Panc1 (cell line): ENCODE data around the gene GCH1. TPM values are rescaled to one million over a fixed set of nuclear protein-coding genes. Genes with fewer than 3 reads are reported as not detected.

Experiments
- ATAC-seq: fragments of 200-7000 bp; cut with Tn5 transposase; 2 replicates; pipeline ENCODE4 v1.9.1; 2020; ENCODE audit warnings: mild to moderate bottlenecking, moderate library complexity
- BruUV-seq: library from RNA; stranded (reverse); fragments of 400-500 nt; replicated peaks from 2 replicates; lab custom pipeline; 2021; lab: Mats Ljungman, UMichigan
- CTCF ChIA-PET: fragments of 300-600 bp; sonication (Branson Sonifier 250); formaldehyde crosslinking; loops from one replicate; lab custom pipeline; 2022; ENCODE audit warnings: antibody characterized with exemption; lab: Charles Lee
- POLR2A ChIA-PET: fragments of 300-600 bp; sonication (Branson Sonifier 250); formaldehyde crosslinking; loops from one replicate; lab custom pipeline; 2022; ENCODE audit warnings: antibody characterized with exemption; lab: Charles Lee
- DNase-seq: peaks from one replicate; pipeline ENCODE4 v3.0.0-alpha.2; 2010; ENCODE audit warnings: low read depth, low spot score
- H3K27ac ChIP-seq: 2 replicates; pipeline ENCODE4 v1.5.1; 2011; ENCODE audit warnings: mild to moderate bottlenecking, low read length, inconsistent platforms
- H3K27me3 ChIP-seq: fragments of 200-500 bp; sonication (Bioruptor generic); 2 replicates; pipeline ENCODE4 v1.6.0; 2014; ENCODE audit warnings: low read length, inconsistent platforms; ENCODE audit not compliant: control insufficient read depth, insufficient read depth
- H3K36me3 ChIP-seq: fragments of 200-500 bp; sonication (Bioruptor generic); 2 replicates; pipeline ENCODE4 v1.5.1; 2014; ENCODE audit warnings: inconsistent platforms, mild to moderate bottlenecking, low read length, moderate library complexity; ENCODE audit not compliant: control insufficient read depth, insufficient read depth
- H3K4me1 ChIP-seq: 2 replicates; pipeline ENCODE4 v1.5.1; 2011; ENCODE audit warnings: inconsistent platforms, mild to moderate bottlenecking, low read length, moderate library complexity; ENCODE audit not compliant: control insufficient read depth, insufficient read depth
- H3K4me3 ChIP-seq, 2 experiments: 2 replicates each; pipeline ENCODE4 v1.5.1; 2011 to 2012; ENCODE audit warnings: low read depth in 2 of 2, low read length in 2 of 2, mild to moderate bottlenecking in 2 of 2, inconsistent platforms in 1 of 2, moderate library complexity in 1 of 2
- H3K9me3 ChIP-seq: fragments of 200-500 bp; sonication (Bioruptor generic); 2 replicates; pipeline ENCODE4 v1.5.1; 2014; ENCODE audit warnings: low read depth, mild to moderate bottlenecking, inconsistent platforms, low read length, moderate library complexity; ENCODE audit not compliant: control insufficient read depth, insufficient read depth
- CTCF ChIP-seq: fragments of 450-650 bp; IDR thresholded peaks from 2 replicates; pipeline ENCODE4 v1.5.1; 2017; ENCODE audit warnings: mild to moderate bottlenecking
- POLR2AphosphoS5 ChIP-seq: IDR thresholded peaks from 2 replicates; pipeline ENCODE4 v1.6.1; 2012; ENCODE audit warnings: mild to moderate bottlenecking, low read depth, low read length, moderate library complexity
- REST ChIP-seq, 2 experiments: IDR thresholded peaks; 2 replicates each; pipeline ENCODE4 v1.6.1; 2011 to 2012; ENCODE audit warnings: low read depth in 2 of 2, control low read depth in 1 of 2, low read length in 1 of 2, mild to moderate bottlenecking in 1 of 2, moderate library complexity in 1 of 2; ENCODE audit not compliant: insufficient read depth in 1 of 2
- SIN3A ChIP-seq: IDR thresholded peaks from 2 replicates; pipeline ENCODE4 v1.6.1; 2012; ENCODE audit warnings: low read depth, mild to moderate bottlenecking, low read length, moderate library complexity, borderline replicate concordance; ENCODE audit not compliant: insufficient read depth
- TCF7L2 ChIP-seq: IDR thresholded peaks from 2 replicates; pipeline ENCODE4 v1.6.1; 2011; ENCODE audit warnings: mild to moderate bottlenecking, low read depth, low read length, inconsistent platforms
- in situ Hi-C: cut with HindIII; loops from 2 replicates; pipeline ENCODE4 v1.10.0; 2016; ENCODE audit warnings: low sequenced_read_pairs, low pct_unique_long_range_greater_than_20kb
- intact Hi-C: fragments of 100-400 bp; cut with micrococcal nuclease; formaldehyde crosslinking; loops from one replicate; pipeline ENCODE4 v1.10.0; 2022; ENCODE audit not compliant: unreplicated experiment
- total RNA-seq: library from RNA; stranded (reverse); gene quantifications from one replicate; pipeline ENCODE4 v1.2.1, GENCODE V29; 2021; ENCODE audit not compliant: unreplicated experiment

Gene GCH1
- total RNA-seq, 1 experiment from 2014 or later, result 3.6 TPM

GRCh38 chr14:54815515-54815914, 87.1 kb downstream of the GCH1 start:
- Histone ChIP-seq H3K27ac (no peak overlapping the region), H3K27me3 (no peaks in the 10 kb centered on the region), H3K4me1 (no peaks in the 10 kb centered on the region; the same call in 1 of the 2 replicates), H3K4me3 (no peak overlapping the region), H3K36me3 (no peaks in the 10 kb centered on the region), H3K9me3 (no peaks in the 10 kb centered on the region)
- in situ Hi-C loops (no loop called here), intact Hi-C loops (no loop called here)
- DNase-seq (no peak), ATAC-seq (no peak)
- TF ChIP-seq SIN3A (no peak), CTCF (no peak), TCF7L2 (no peak), POLR2AphosphoS5 (no peak), REST (IDR thresholded peaks at IDR 0.05; ENCODE audit: insufficient read depth in 1 of 2, low read depth in 2 of 2, low read length in 1 of 2) (no peak)
- BruUV-seq, result no TSS peak
- CTCF ChIA-PET, result no interaction called here
- POLR2A ChIA-PET, result no interaction called here

- Histone ChIP-seq H3K9me3 (no peaks in the 10 kb centered on the region), H3K4me1 (no peaks in the 10 kb centered on the region; the same call in 1 of the 2 replicates), H3K4me3 (no peak overlapping the region), H3K27ac (no peak overlapping the region), H3K27me3 (no peaks in the 10 kb centered on the region), H3K36me3 (no peaks in the 10 kb centered on the region)
- DNase-seq (no peak), ATAC-seq (no peak)
- ChIA-PET POLR2A (no interaction called here), CTCF (no interaction called here)
- no TSS peak for BruUV-seq
- in situ Hi-C loops, result no loop called here
- TF ChIP-seq TCF7L2 (no peak), CTCF (no peak), REST (IDR thresholded peaks at IDR 0.05; ENCODE audit: insufficient read depth in 1 of 2, low read depth in 2 of 2, low read length in 1 of 2) (no peak), POLR2AphosphoS5 (no peak), SIN3A (no peak)
- intact Hi-C loops, result no loop called here
These were observed 87.6 kb downstream of the GCH1 start for GRCh38 chr14:54815016-54815415.
